ENCODE measurements around the gene BRD1. TPM values are rescaled to one million over a fixed set of nuclear protein-coding genes. Genes with fewer than 3 reads are reported as not detected.

BRD1 gene
- total RNA-seq, 1 experiment from 2014 or later, result 31.3 TPM

DNA sequence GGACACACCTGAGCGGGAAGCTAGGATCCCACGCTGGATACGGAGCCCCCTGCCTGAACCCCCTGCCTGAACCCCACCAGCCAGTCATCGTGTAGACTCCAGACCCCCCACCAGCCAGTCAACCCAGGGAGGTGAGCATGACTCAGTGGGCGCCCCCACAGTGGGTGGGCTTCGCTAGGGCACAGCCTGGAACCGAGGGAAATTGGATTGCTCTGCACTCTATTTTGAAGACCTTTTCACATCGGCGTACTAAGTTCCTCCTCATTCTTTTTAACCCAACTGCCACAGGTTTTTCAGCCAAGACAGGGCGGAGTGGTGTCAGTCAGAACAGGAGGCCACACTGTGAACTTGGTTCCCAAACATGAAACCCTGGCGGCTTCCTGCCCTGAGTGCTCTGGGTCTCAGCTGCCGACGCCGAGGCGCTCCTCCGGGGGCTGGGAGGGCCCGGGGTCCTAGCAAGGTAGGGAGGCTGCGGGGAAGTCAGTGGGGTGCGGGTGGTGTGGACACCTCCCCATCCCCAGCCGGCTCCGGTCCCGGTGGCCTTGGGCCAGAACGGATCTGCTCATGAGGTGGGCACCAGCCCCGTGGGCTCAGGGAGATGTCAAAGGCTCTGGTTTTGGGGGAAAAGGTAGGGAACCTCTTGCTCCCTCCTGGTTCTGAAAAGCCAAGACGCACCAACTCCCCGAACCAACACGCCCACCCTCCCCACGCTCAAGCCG lies 57.0 kb downstream of the BRD1 start:
- DNase-seq (ENCODE audit: low read depth, low spot score), result no peak
- no TSS peak for BruUV-seq (replicated peaks)
- no peak overlapping the region for H2AFZ ChIP-seq (ENCODE audit: low read depth, low read length, poor library complexity, severe bottlenecking)
- no peaks in the 10 kb centered on the region for H3K79me2 ChIP-seq (ENCODE audit: insufficient read depth, low read length)
- H3K4me1 ChIP-seq (ENCODE audit: control insufficient read depth in 1 of 2, insufficient read depth in 2 of 2, low read length in 2 of 2), result no peaks in the 10 kb centered on the region
- peaks cover 7% of the 10 kb centered on the region; the same call in 1 of the 2 replicates for H4K20me1 ChIP-seq (ENCODE audit: insufficient read depth)
- H3K9ac ChIP-seq (ENCODE audit: low read length), result no peak overlapping the region
- H3K4me3 ChIP-seq (replicated peaks in 1 of 2; ENCODE audit: low read depth in 1 of 2, low read length in 2 of 2), result no peak overlapping the region
- intact Hi-C loops (cut with micrococcal nuclease), result no loop called here
- no peak overlapping the region for H3K4me2 ChIP-seq (ENCODE audit: low read length)
- H3K9me2 ChIP-seq (ENCODE audit: insufficient read depth), result no peaks in the 10 kb centered on the region
- peaks cover 0 to 7% of the 10 kb centered on the region in 2 experiments; a peak in 1 of 4 replicates for H3K9me3 ChIP-seq (ENCODE audit: control insufficient read depth in 1 of 2, insufficient read depth in 1 of 2, low read depth in 1 of 2, low read length in 2 of 2)
- TF ChIP-seq ATF3 (IDR thresholded peaks at IDR 0.05) (no peak), CBX3 (IDR thresholded peaks at IDR 0.05; ENCODE audit: low read depth) (no peak)
- H3K27me3 ChIP-seq (ENCODE audit: insufficient read depth, low read length), result no peaks in the 10 kb centered on the region
- ChIA-PET RAD21 (ENCODE audit: low non-redundant PET in 1 of 2, low total read pairs in 2 of 2, uncharacterized antibody in 2 of 2, unreplicated experiment in 2 of 2) (no interaction called here), POLR2A (no interaction called here), CTCF (no interaction called here)
- H3K27ac ChIP-seq (ENCODE audit: low read depth, low read length), result no peak overlapping the region
- H3K36me3 ChIP-seq (ENCODE audit: control insufficient read depth in 1 of 2, insufficient read depth in 2 of 2, low read length in 2 of 2), result peaks cover 6 to 11% of the 10 kb centered on the region in 2 experiments; a peak in 3 of 4 replicates
- no peak for ATAC-seq

- Histone ChIP-seq H4K20me1 (ENCODE audit: insufficient read depth) (peaks cover 7% of the 10 kb centered on the region; the same call in 1 of the 2 replicates), H3K27me3 (ENCODE audit: insufficient read depth, low read length) (no peaks in the 10 kb centered on the region), H3K27ac (ENCODE audit: low read depth, low read length) (no peak overlapping the region), H3K79me2 (ENCODE audit: insufficient read depth, low read length) (no peaks in the 10 kb centered on the region), H3K9ac (ENCODE audit: low read length) (no peak overlapping the region), H3K9me3 (ENCODE audit: control insufficient read depth in 1 of 2, insufficient read depth in 1 of 2, low read depth in 1 of 2, low read length in 2 of 2) (peaks cover 0 to 7% of the 10 kb centered on the region in 2 experiments; a peak in 1 of 4 replicates), H3K4me2 (ENCODE audit: low read length) (no peak overlapping the region), H2AFZ (ENCODE audit: low read depth, low read length, poor library complexity, severe bottlenecking) (no peak overlapping the region), H3K4me3 (replicated peaks in 1 of 2; ENCODE audit: low read depth in 1 of 2, low read length in 2 of 2) (no peak overlapping the region), H3K9me2 (ENCODE audit: insufficient read depth) (no peaks in the 10 kb centered on the region), H3K36me3 (ENCODE audit: control insufficient read depth in 1 of 2, insufficient read depth in 2 of 2, low read length in 2 of 2) (peaks cover 6 to 11% of the 10 kb centered on the region in 2 experiments; a peak in 3 of 4 replicates), H3K4me1 (ENCODE audit: control insufficient read depth in 1 of 2, insufficient read depth in 2 of 2, low read length in 2 of 2) (no peaks in the 10 kb centered on the region)
- DNase-seq (ENCODE audit: low read depth, low spot score) (no peak), ATAC-seq (no peak)
- POLR2A ChIA-PET, result no interaction called here
- TF ChIP-seq ZNF274 (IDR thresholded peaks at IDR 0.05; ENCODE audit: low read depth, low read length) (no peak), ATF3 (IDR thresholded peaks at IDR 0.05) (no peak), EZH2phosphoT487 (IDR thresholded peaks at IDR 0.05; ENCODE audit: borderline replicate concordance) (no peak), RAD21 (IDR thresholded peaks at IDR 0.05; ENCODE audit: low read depth) (no peak), EZH2 (IDR thresholded peaks at IDR 0.05) (no peak), CEBPB (IDR thresholded peaks at IDR 0.05; ENCODE audit: low read depth) (no peak), TCF7L2 (IDR thresholded peaks at IDR 0.05; ENCODE audit: borderline replicate concordance, extremely low read depth, insufficient read depth, insufficient read length) (no peak), SRF (IDR thresholded peaks at IDR 0.05; ENCODE audit: low read depth) (no peak), FOSL1 (IDR thresholded peaks at IDR 0.05; ENCODE audit: low read depth) (no peak), JUND (IDR thresholded peaks at IDR 0.05) (no peak)
- TF ChIP-seq, protein P1, sequence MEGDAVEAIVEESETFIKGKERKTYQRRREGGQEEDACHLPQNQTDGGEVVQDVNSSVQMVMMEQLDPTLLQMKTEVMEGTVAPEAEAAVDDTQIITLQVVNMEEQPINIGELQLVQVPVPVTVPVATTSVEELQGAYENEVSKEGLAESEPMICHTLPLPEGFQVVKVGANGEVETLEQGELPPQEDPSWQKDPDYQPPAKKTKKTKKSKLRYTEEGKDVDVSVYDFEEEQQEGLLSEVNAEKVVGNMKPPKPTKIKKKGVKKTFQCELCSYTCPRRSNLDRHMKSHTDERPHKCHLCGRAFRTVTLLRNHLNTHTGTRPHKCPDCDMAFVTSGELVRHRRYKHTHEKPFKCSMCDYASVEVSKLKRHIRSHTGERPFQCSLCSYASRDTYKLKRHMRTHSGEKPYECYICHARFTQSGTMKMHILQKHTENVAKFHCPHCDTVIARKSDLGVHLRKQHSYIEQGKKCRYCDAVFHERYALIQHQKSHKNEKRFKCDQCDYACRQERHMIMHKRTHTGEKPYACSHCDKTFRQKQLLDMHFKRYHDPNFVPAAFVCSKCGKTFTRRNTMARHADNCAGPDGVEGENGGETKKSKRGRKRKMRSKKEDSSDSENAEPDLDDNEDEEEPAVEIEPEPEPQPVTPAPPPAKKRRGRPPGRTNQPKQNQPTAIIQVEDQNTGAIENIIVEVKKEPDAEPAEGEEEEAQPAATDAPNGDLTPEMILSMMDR (IDR thresholded peaks at IDR 0.05 in 2 of 3, conservative IDR thresholded peaks at IDR 0.05 in 1 of 3; ENCODE audit: borderline replicate concordance in 1 of 3, insufficient read depth in 1 of 3, low read depth in 2 of 3, low read length in 2 of 3), result no peak
- BruUV-seq (replicated peaks), result no TSS peak
- intact Hi-C loops (cut with micrococcal nuclease), result loop anchor here (5.0 kb wide), 1 partner anchor 147 kb away; the partner anchor contains the start of genes ALG12 and CRELD2
- RAD21 ChIA-PET (ENCODE audit: low non-redundant PET in 1 of 2, low total read pairs in 2 of 2, uncharacterized antibody in 2 of 2, unreplicated experiment in 2 of 2), result no interaction called here
- CTCF ChIA-PET, result interaction anchor here (1.4 kb wide), 1 partner anchor 261 kb away, joined by 5 read pairs; no protein-coding TSS in a partner anchor
Observed at GRCh38 chr22:49769691-49770546, 57.8 kb downstream of the BRD1 start.
